Neural cell (in vitro differentiated cells): ENCODE data around the gene ARMC9. TPM values are rescaled to one million over a fixed set of nuclear protein-coding genes. Genes with fewer than 3 reads are reported as not detected.

ENCODE experiments used
- H2AFZ ChIP-seq: fragments of 200-600, 300-800 bp; sonication (generic), shearing (Covaris generic); 2 replicates; pipeline ENCODE4 v1.6.0; 2014; ENCODE audit warnings: low read depth, mild to moderate bottlenecking, antibody characterized with exemption, low read length, moderate library complexity
- H3F3A ChIP-seq: fragments of 200-600 bp; shearing (Covaris generic); 2 replicates; pipeline ENCODE4 v1.6.1; 2016; ENCODE audit warnings: mild to moderate bottlenecking, moderate library complexity, mixed read lengths, antibody characterized with exemption, low read length; ENCODE audit not compliant: insufficient read depth, poor library complexity, severe bottlenecking
- H3K27ac ChIP-seq: fragments of 200-600, 300-800 bp; sonication (generic), shearing (Covaris generic); 2 replicates; pipeline ENCODE4 v1.5.1; 2014; ENCODE audit warnings: mild to moderate bottlenecking, low read length, moderate library complexity
- H3K27me3 ChIP-seq: fragments of 300-800, 200-600 bp; sonication (generic), shearing (Covaris generic); 2 replicates; pipeline ENCODE4 v1.6.0; 2014; ENCODE audit warnings: mild to moderate bottlenecking, low read depth, low read length, moderate library complexity; ENCODE audit not compliant: insufficient read depth
- H3K36me3 ChIP-seq: fragments of 300-800, 200-600 bp; sonication (generic), shearing (Covaris generic); 2 replicates; pipeline ENCODE4 v1.5.1; 2014; ENCODE audit warnings: mild to moderate bottlenecking, antibody characterized with exemption, low read length, moderate library complexity; ENCODE audit not compliant: insufficient read depth
- H3K4me2 ChIP-seq: fragments of 300-800, 200-600 bp; sonication (generic), shearing (Covaris generic); 2 replicates; pipeline ENCODE4 v1.6.0; 2014; ENCODE audit warnings: mild to moderate bottlenecking, low read length
- H3K4me3 ChIP-seq: fragments of 300-800, 200-600 bp; sonication (generic), shearing (Covaris generic); 2 replicates; pipeline ENCODE4 v1.5.1; 2014; ENCODE audit warnings: mild to moderate bottlenecking, low read length, moderate library complexity
- H3K79me2 ChIP-seq: fragments of 200-600 bp; shearing (Covaris generic); replicated peaks from 2 replicates; pipeline ENCODE4 v1.6.0; 2014; ENCODE audit warnings: mild to moderate bottlenecking, low read length, moderate library complexity; ENCODE audit not compliant: insufficient read depth
- H3K9ac ChIP-seq: fragments of 300-800, 200-600 bp; sonication (generic), shearing (Covaris generic); 2 replicates; pipeline ENCODE4 v1.6.1; 2016; ENCODE audit warnings: mild to moderate bottlenecking, low read length, mixed read lengths
- H3K9me2 ChIP-seq: fragments of 200-600 bp; shearing (Covaris generic); 2 replicates; pipeline ENCODE4 v1.6.1; 2016; ENCODE audit warnings: mild to moderate bottlenecking, low read length, mixed read lengths; ENCODE audit not compliant: insufficient read depth
- H3K9me3 ChIP-seq: fragments of 200-600, 300-800 bp; sonication (generic), shearing (Covaris generic); 2 replicates; pipeline ENCODE4 v1.6.1; 2016; ENCODE audit warnings: mild to moderate bottlenecking, mixed run types, low read length, moderate library complexity, mixed read lengths
- H4K20me1 ChIP-seq: fragments of 200-600 bp; shearing (Covaris generic); 2 replicates; pipeline ENCODE4 v1.6.1; 2016; ENCODE audit warnings: mild to moderate bottlenecking, mixed run types; ENCODE audit not compliant: insufficient read depth
- CTCF ChIP-seq: fragments of 450-650 bp; IDR thresholded peaks from 2 replicates; pipeline ENCODE4 v1.5.1; 2014; ENCODE audit warnings: antibody characterized with exemption, mild to moderate bottlenecking, moderate library complexity; ENCODE audit not compliant: poor library complexity, severe bottlenecking
- EP300 ChIP-seq: fragments of 450-650 bp; conservative IDR thresholded peaks from 2 replicates; pipeline ENCODE4 v1.6.1; 2014; ENCODE audit warnings: antibody characterized with exemption, mild to moderate bottlenecking, moderate library complexity; ENCODE audit not compliant: poor library complexity, severe bottlenecking
- EZH2 ChIP-seq: fragments of 200-600, 300-800 bp; shearing (Covaris generic), sonication (generic); IDR thresholded peaks from 2 replicates; pipeline ENCODE4 v1.6.1; 2014; ENCODE audit warnings: antibody characterized with exemption, low read length, borderline replicate concordance, mild to moderate bottlenecking; ENCODE audit not compliant: insufficient read depth, poor library complexity, severe bottlenecking
- MXI1 ChIP-seq: fragments of 450-650 bp; conservative IDR thresholded peaks from 2 replicates; pipeline ENCODE4 v1.6.1; 2014; ENCODE audit warnings: antibody characterized with exemption, mild to moderate bottlenecking; ENCODE audit not compliant: poor library complexity, severe bottlenecking
- POLR2AphosphoS5 ChIP-seq: IDR thresholded peaks from 2 replicates; pipeline ENCODE4 v1.6.1; 2012
- RAD21 ChIP-seq: fragments of 450-650 bp; conservative IDR thresholded peaks from 2 replicates; pipeline ENCODE4 v1.6.1; 2014; ENCODE audit warnings: antibody characterized with exemption, mild to moderate bottlenecking, moderate library complexity
- REST ChIP-seq: IDR thresholded peaks from 2 replicates; pipeline ENCODE4 v1.6.1; 2012; ENCODE audit warnings: borderline replicate concordance
- SMC3 ChIP-seq: fragments of 450-650 bp; conservative IDR thresholded peaks from 2 replicates; pipeline ENCODE4 v1.6.1; 2014; ENCODE audit warnings: antibody characterized with exemption, mild to moderate bottlenecking, moderate library complexity; ENCODE audit not compliant: poor library complexity
- TAF1 ChIP-seq: IDR thresholded peaks from 2 replicates; pipeline ENCODE4 v1.6.1; 2012; ENCODE audit warnings: low read depth
- polyA plus RNA-seq: library from polyadenylated mRNA; depleted of rRNA; stranded (reverse); fragments of >200 nt; gene quantifications from 2 replicates; pipeline ENCODE4 v1.2.3, GENCODE V29; 2014

ARMC9 gene
- polyA plus RNA-seq, 1 donor from 2014 or later, result 13.9 TPM

- Histone ChIP-seq H3K9me3 (no peaks in the 10 kb centered on the region), H3K4me2 (no peak overlapping the region), H3K36me3 (no peaks in the 10 kb centered on the region), H2AFZ (no peak overlapping the region), H3K9ac (no peak overlapping the region), H3K9me2 (no peaks in the 10 kb centered on the region), H3K27me3 (peaks cover 30% of the 10 kb centered on the region), H3K79me2 (no peaks in the 10 kb centered on the region), H4K20me1 (no peaks in the 10 kb centered on the region), H3K27ac (no peak overlapping the region), H3K4me3 (no peak overlapping the region), H3F3A (no peaks in the 10 kb centered on the region)
- TF ChIP-seq CTCF, result no peak
- no peak for TF ChIP-seq MXI1
- no peak for TF ChIP-seq REST
- no peak for TF ChIP-seq EP300
- TF ChIP-seq EZH2, result no peak
- no peak for TF ChIP-seq TAF1
Measured at GRCh38 chr2:231393149-231394131, 195.0 kb downstream of the ARMC9 start.

DNA sequence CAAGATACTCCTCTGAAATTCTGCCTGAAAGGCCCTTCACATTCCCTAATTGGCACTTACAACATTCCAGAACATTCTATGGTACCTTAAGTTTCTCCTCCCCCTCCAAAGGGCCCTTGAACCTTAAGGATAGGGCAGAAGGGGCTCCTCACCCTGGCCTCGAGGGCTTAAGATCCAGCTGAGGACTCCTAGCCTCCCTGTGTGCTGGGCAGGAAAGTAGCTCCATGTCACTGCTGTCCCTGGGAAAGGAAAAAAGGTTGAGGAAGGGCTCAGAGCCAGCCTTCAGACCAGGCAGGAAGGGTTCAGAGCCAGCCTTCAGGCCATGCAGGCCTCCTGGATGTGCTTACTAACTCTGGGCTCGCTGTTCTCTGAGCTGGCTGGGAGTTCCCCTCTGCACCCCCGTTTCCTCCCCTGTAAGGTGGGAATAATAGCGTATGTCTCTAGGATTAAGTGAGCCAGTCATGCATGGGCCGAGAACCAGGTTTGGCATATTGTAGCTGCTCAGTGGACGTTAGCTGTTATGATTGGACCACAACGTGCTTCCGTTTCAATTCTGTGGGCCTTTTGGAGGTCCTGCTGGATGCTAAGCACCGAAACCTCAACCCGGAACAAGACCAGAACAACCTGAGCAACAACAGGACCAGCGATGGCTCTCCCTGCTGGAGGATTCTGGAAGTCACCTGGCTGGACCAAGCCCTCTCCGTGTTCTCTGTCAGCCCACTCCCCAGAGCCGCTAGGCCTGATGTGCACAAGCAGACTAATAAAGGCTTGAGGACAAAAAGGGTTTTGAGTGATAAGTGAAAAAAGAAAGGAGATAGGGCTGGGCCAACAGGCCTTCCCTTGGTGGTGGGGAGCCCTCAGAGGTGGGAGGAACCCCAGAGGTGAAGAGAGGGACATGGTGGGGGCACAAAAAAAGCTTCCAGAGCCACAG, 196.0 kb downstream of the ARMC9 start:
- H3K79me2 ChIP-seq, result no peaks in the 10 kb centered on the region
- H3K9me3 ChIP-seq, result no peaks in the 10 kb centered on the region
- H3F3A ChIP-seq, result no peaks in the 10 kb centered on the region
- H2AFZ ChIP-seq, result no peak overlapping the region
- peaks cover 30% of the 10 kb centered on the region for H3K27me3 ChIP-seq
- H3K9ac ChIP-seq, result no peak overlapping the region
- no peaks in the 10 kb centered on the region for H3K36me3 ChIP-seq
- TF ChIP-seq EP300 (no peak), POLR2AphosphoS5 (no peak), RAD21 (no peak), EZH2 (no peak), MXI1 (no peak), TAF1 (no peak), SMC3 (no peak), CTCF (no peak), REST (no peak)
- no peak overlapping the region for H3K4me3 ChIP-seq
- H3K27ac ChIP-seq, result no peak overlapping the region
- no peak overlapping the region for H3K4me2 ChIP-seq
- H3K9me2 ChIP-seq, result no peaks in the 10 kb centered on the region
- H4K20me1 ChIP-seq, result no peaks in the 10 kb centered on the region
